D721Med (cell line): ENCODE measurements around the gene AKT1S1.

Source experiments
- DNase-seq: peaks from one replicate; pipeline ENCODE4 v3.0.0; 2011; ENCODE audit warnings: low spot score; ENCODE audit not compliant: insufficient read length
- FAIRE-seq: peaks from 2 replicates; lab custom pipeline; 2011; peaks lifted over from hg19 to GRCh38; lab: Jason Lieb, UNC
- CTCF ChIP-seq: IDR thresholded peaks from 2 replicates; pipeline ENCODE4 v1.5.1; 2012; ENCODE audit warnings: mild to moderate bottlenecking, control low read depth; ENCODE audit not compliant: insufficient read depth; ENCODE audit errors: missing control alignments

Gene AKT1S1

GRCh38 chr19:49887037-49887664 is 10.0 kb upstream of the AKT1S1 start:
- no peak for DNase-seq
- no peak for FAIRE-seq
- no peak for TF ChIP-seq CTCF

GRCh38 chr19:49884760-49885159 is 7.6 kb upstream of the AKT1S1 start:
- DNase-seq (no peak), FAIRE-seq (no peak)
- TF ChIP-seq CTCF, result no peak

GRCh38 chr19:49884109-49884508 is 7.0 kb upstream of the AKT1S1 start:
- no peak for FAIRE-seq
- no peak for TF ChIP-seq CTCF
- DNase-seq, result no peak

- DNase-seq (no peak), FAIRE-seq (no peak)
- no peak for TF ChIP-seq CTCF
Observed at GRCh38 chr19:49883094-49883493, 5.9 kb upstream of the AKT1S1 start.

- DNase-seq (no peak), FAIRE-seq (no peak)
- TF ChIP-seq CTCF, result no peak
Observed at GRCh38 chr19:49882643-49883042, 5.5 kb upstream of the AKT1S1 start.

- FAIRE-seq (no peak), DNase-seq (no peak)
- TF ChIP-seq CTCF, result no peak
Observed at GRCh38 chr19:49881672-49882394, 4.7 kb upstream of the AKT1S1 start.

- TF ChIP-seq CTCF, result no peak
- DNase-seq (no peak), FAIRE-seq (no peak)
Observed at GRCh38 chr19:49881186-49881585, 4.0 kb upstream of the AKT1S1 start.
